COLO829 (cell line): ENCODE measurements around the gene TMEM82.
"Not testable (repeated sequence)": the region's sequence is repeated elsewhere in the genome, so short reads cannot be mapped to it uniquely, and the experiment has no call there.

Experiments
- DNase-seq: peaks from one replicate; pipeline ENCODE4 v3.0.0; 2012; ENCODE audit warnings: low spot score

TMEM82 gene

DNA sequence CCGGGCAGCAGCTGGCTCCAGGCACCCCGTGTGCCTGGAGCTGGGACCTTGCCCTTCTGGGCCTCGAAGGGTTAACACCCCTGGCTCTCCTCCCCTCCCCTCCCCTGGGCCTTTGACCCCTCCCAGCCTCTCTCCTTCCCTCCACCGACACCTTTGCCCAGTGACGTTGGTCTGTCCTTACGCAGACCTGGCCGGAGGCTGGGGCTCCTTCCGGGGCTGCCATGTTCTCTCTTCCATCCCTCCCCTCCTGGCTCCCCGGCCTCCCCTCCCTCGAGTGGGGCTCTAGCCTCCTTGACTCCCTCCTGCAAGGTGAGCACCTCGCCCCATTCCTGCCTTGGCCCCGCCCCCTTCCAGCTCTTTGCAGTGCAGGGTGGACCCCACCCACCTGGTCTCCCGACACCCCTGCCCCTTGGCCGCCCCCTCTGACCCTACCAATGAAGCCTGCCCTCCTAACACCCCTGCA, at the start of gene TMEM82:
Gene TMEM82, plus strand, starts transcription at position 161 of the 463 bp plus-strand sequence. Its CDS starts 61 bp downstream, at position 222.
- no peak for DNase-seq

- no peak for DNase-seq
Observed at GRCh38 chr1:15693371-15693770, 48.9 kb upstream of the TMEM82 start.

GRCh38 chr1:15696956-15697521, 45.3 kb upstream of the TMEM82 start:
- no peak for DNase-seq

GRCh38 chr1:15698201-15698600, 44.1 kb upstream of the TMEM82 start:
- no peak for DNase-seq

- DNase-seq = not testable (repeated sequence)
Observed at GRCh38 chr1:15699321-15699720, 43.0 kb upstream of the TMEM82 start.

DNA sequence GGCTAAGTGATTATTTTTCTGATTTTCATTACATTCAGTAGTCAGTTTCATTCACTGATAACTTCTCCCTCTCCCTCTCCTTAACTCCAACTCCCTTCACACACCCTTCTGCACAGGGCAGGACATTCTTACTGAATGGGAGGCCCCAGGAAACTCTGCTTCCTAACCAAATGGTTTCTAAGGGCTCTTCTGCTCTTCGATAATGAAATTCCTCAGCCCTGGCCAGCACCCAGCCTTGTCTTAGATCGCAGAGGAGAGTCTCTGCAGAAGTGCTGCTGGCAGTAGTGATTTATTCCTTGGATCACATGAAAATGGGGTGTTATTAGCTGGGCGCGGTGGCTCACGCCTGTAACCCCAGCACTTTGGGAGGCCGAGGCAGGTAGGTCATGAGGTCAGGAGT, 41.8 kb upstream of the TMEM82 start:
- DNase-seq = no peak

DNA sequence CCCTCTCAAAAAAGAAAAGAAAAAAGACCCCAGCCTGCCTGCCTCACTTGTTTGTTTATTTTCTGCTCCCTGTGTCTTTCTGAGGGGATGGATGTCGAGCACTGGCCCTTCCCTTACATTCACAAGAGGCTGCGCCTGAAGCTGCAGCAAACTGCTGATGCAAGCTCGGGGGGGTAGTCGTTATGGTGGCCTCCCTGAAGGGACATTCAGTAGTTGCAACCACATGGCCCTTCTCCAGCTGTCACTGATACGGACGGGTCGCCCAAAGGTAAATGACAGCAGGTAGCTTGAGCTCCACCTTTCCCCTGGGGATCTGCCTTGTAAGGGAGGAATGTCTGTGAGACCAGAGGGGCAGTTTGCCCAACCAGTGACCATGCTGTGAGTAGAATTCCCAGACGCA, 40.5 kb upstream of the TMEM82 start:
- DNase-seq = no peak

- peak; percentile 41 for DNase-seq
Observed at GRCh38 chr1:15702722-15703550, 39.4 kb upstream of the TMEM82 start.

- peak; percentile 91 for DNase-seq
Observed at GRCh38 chr1:15703562-15703961, 38.7 kb upstream of the TMEM82 start.

- no peak for DNase-seq
Observed at GRCh38 chr1:15704526-15705183, 37.6 kb upstream of the TMEM82 start.

DNA sequence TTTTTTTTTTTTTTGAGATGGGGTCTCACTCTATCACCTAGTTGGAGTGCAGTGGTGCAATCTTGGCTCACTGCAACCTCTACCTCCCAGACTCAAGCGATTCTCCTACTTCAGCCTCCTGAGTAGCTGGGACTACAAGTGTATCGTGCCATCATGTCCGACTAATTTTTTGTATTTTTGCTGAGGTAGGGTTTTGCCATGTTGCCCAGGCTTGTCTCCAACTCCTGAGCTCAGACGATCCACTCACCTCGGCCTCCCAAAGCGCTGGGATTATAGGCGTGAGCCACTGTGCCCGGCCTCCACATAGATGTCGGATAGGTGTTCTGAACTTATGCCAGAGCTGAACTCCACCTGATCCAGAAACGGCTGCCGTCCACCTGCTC, 37.1 kb upstream of the TMEM82 start:
- no peak for DNase-seq

GRCh38 chr1:15706751-15707150, 35.5 kb upstream of the TMEM82 start:
- no peak for DNase-seq

- no peak for DNase-seq
Observed at GRCh38 chr1:15707239-15707925, 34.9 kb upstream of the TMEM82 start.

DNA sequence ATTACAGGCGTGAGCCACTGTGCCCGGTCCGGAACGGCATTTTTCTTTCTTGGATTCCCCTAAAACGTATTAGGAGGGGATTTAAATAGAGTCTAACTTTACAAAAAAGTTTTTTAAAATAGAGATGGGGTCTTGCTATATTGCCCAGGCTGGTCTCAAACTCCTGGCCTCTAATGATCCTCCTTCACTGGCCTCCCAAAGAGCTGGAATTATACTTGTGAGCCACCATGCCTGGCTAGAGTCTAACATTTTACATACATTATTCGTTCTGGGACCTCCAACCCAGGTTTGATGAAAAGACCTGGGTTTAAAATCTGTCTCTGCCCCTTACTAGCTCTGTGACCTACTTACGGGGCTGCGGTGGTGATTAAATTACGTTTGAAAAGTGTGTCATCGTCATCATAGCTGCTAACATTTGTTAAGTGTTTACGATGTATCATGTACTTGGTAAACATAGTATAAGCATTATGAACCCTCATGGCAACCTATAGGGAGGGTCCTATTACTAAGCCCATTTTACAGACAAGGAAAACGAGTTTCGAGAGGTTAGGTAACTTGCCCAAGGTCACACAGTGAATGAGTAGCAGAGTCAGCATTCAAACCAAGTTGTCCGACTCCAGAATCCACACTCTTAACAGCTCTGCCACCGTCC, 33.7 kb upstream of the TMEM82 start:
- no peak for DNase-seq

GRCh38 chr1:15709226-15709625, 33.1 kb upstream of the TMEM82 start:
- DNase-seq = no peak

- no peak for DNase-seq
Observed at GRCh38 chr1:15712168-15712567, 30.1 kb upstream of the TMEM82 start.

DNA sequence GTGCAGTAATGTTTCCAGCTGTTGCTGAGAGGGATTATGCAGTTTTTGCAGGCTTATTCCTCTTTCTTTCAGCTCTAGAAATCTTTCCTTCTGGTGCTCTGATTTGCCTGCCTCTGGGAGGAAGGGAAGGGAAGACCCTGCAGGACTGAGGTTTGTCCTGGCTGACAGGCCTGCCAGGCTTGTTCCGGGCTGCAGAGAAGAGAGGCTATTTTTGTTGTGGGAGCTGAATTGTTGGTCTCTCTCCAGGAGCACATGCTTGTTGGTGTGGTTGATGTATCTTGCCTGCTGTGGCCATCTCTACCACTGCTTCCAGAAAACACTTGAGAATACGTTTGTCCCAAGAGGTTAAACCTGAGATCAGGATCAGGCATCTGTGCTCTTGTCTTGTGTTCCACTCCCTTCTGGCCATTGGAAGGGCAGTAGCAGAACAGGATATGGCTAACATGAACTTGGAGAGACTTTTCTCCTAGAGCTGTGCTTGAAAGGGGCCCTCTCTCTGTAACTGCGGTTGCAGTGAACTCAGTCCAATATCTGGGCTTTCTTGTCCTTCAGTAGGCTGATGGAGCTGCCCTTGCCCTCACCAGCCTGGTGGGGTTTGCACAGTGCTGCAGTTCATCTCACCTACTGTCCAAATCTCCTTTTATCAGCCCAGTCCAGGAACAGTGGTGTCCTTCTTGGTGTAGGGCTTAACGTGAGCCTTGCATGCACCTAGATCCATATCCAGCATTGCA, 27.7 kb upstream of the TMEM82 start:
- DNase-seq = peak; percentile 45

GRCh38 chr1:15717418-15718125, 24.7 kb upstream of the TMEM82 start:
- DNase-seq = no peak

DNA sequence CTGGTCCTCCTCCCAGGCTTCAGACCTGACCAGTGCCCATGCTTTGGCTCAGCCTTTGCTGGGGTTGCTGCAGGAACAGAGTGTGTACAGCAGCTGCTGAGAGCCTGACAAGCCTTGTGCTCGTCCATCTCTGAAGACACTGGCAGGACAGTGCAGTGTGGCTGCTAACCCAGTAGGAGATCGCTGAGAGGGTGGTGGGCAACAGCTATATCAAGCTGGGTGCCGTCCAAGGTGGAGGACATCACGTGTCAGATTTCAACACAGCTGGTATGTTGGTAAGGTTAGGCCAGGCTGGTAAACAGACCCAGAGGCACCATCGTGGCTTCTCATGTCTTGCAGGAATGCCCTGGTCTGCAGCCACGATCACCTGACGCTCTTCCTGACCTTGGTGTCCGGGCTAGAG, 24.1 kb upstream of the TMEM82 start:
- DNase-seq = no peak

DNA sequence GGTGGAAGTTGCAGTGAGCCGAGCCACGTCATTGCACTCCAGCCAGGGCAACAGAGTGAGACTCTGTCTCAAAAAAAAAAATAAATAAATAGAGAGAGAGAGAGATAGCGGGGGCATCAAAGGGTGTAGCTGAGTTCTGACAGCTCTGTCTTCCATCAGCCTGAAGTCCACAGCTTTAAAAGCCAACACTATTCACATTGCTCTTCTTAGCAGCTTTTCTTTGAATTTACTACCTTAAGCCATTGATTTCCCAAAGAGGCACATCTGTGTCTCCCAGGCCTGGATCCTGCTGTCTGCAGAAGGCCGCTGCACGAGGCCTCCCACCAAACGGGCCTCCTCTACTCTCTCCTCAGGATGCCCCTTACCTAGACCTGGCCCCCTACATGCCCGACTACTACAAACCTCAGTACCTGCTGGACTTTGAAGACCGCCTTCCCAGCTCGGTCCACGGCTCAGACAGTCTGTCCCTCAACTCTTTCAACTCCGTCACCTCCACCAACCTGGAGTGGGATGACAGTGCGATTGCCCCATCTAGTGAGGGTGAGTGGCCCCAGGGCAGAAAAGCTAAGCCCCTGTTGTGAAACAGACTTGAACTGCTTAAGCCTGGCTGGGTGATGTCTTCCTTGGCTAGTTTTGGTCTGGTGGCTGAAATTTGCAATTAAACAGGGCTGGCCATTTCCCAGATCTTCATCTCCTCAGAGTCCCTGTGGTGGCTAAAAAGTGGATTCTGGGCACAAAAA, 22.7 kb upstream of the TMEM82 start:
- no peak for DNase-seq
